Upper lobe of left lung (tissue), 6 donors: Measurements from ENCODE around the gene ME3. TPM values are rescaled to one million over a fixed set of nuclear protein-coding genes. Genes with fewer than 3 reads are reported as not detected.
A peak's percentile ranks its signal among the peaks of the same experiment; 100 is the strongest.

Experiments
- ATAC-seq, 2 donors: fragments of 200-7000 bp; cut with Tn5 transposase; one replicate each; pipeline ENCODE4 v1.9.1; 2022; ENCODE audit warnings: mild to moderate bottlenecking in 2 of 2, moderate library complexity in 2 of 2; ENCODE audit not compliant: low FRiP score in 2 of 2
- DNase-seq, 2 donors: peaks; one replicate each; pipeline ENCODE4 v3.0.0-alpha.2; 2019 to 2020
- H3K27ac ChIP-seq, 4 donors: fragments of 200-600 bp; sonication (generic); one replicate each; pipeline ENCODE4 v1.5.1; 2016 to 2019
- H3K27me3 ChIP-seq, 4 donors: fragments of 200-600 bp; sonication (generic); one replicate each; pipeline ENCODE4 v1.5.1; 2017 to 2019
- H3K36me3 ChIP-seq, 4 donors: fragments of 200-600 bp; sonication (generic); one replicate each; pipeline ENCODE4 v1.5.1; 2016 to 2019
- H3K4me1 ChIP-seq, 4 donors: fragments of 200-600 bp; sonication (generic); one replicate each; pipeline ENCODE4 v1.5.1; 2018 to 2019
- H3K4me3 ChIP-seq, 4 donors: fragments of 200-600 bp; sonication (generic); one replicate each; pipeline ENCODE4 v1.5.1; 2017 to 2019; ENCODE audit warnings: mild to moderate bottlenecking in 2 of 4, moderate library complexity in 1 of 4
- H3K9me3 ChIP-seq, 4 donors: fragments of 200-600 bp; sonication (generic); one replicate each; pipeline ENCODE4 v1.5.1; 2018 to 2019
- EP300 ChIP-seq, 4 donors: sonication (generic); formaldehyde crosslinking; IDR thresholded peaks; one replicate each; pipeline ENCODE4 v1.5.1; 2017; ENCODE audit warnings: antibody characterized with exemption in 4 of 4, control low read depth in 2 of 4
- POLR2A ChIP-seq, 4 donors: fragments of 450-650 bp; IDR thresholded peaks; one replicate each; pipeline ENCODE4 v1.5.1; 2016 to 2017; ENCODE audit warnings: antibody characterized with exemption in 4 of 4, mild to moderate bottlenecking in 2 of 4
- POLR2AphosphoS5 ChIP-seq, 2 donors: sonication (generic); formaldehyde crosslinking; IDR thresholded peaks; one replicate each; pipeline ENCODE4 v1.5.1; 2017; ENCODE audit warnings: antibody characterized with exemption in 2 of 2
- WGBS, 2 donors: methylation state at CpG; one replicate each; pipeline ENCODE4 v1.1.5; 2017 to 2018; 5-methylcytosine and 5-hydroxymethylcytosine counted together
- total RNA-seq, 6 donors: library from RNA; depleted of rRNA in 4 of 6; stranded (reverse); fragments of >200 nt in 4 of 6; gene quantifications; one replicate each; pipeline versions ENCODE4 v1.1.0 to v1.2.1, GENCODE V29; 2016 to 2021
- TF ChIP-seq, protein P1 (sequence below), 6 experiments: fragments of 450-650 bp in 4 of 6; fragments of 200-600 bp in 2 of 6; sonication (generic) in 2 of 6; IDR thresholded peaks; one replicate each; pipeline ENCODE4 v1.5.1; 2016 to 2019; ENCODE audit warnings: antibody characterized with exemption in 6 of 6
- donor health status: DM: no; HTN: no; CAD: no; lungs with moderate emphysema.
- donor health status: DM: no; HTN: yes; CAD: no; lungs with severe emphysema.

ME3 gene
- total RNA-seq, 6 donors from 2014 or later = 19.5 to 56.6 (median 34.7) TPM

DNA sequence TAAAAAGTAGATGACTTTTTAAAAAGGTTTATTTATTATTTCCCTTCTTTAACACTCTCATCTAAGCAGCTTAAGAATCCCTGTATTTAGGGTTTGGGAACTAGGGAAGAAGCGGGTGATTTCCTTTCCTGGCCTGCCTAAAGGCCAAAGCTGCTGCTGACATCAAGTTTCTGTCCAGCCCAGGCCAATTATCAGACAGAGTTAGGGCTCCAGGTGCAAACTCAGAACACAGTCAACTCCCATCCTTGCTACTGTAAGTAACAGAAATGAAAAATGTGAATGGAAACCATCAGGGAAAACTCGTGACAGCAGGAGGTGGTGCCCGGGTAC, 188.8 kb downstream of the ME3 start:
- H3K4me3 ChIP-seq = no peak overlapping the region
- H3K36me3 ChIP-seq = no peaks in the 10 kb centered on the region
- no peak for TF ChIP-seq EP300 (IDR thresholded peaks at IDR 0.05)
- TF ChIP-seq POLR2AphosphoS5 (IDR thresholded peaks at IDR 0.05) = no peak
- no peak for TF ChIP-seq POLR2A (IDR thresholded peaks at IDR 0.05)
- TF ChIP-seq, protein P1, sequence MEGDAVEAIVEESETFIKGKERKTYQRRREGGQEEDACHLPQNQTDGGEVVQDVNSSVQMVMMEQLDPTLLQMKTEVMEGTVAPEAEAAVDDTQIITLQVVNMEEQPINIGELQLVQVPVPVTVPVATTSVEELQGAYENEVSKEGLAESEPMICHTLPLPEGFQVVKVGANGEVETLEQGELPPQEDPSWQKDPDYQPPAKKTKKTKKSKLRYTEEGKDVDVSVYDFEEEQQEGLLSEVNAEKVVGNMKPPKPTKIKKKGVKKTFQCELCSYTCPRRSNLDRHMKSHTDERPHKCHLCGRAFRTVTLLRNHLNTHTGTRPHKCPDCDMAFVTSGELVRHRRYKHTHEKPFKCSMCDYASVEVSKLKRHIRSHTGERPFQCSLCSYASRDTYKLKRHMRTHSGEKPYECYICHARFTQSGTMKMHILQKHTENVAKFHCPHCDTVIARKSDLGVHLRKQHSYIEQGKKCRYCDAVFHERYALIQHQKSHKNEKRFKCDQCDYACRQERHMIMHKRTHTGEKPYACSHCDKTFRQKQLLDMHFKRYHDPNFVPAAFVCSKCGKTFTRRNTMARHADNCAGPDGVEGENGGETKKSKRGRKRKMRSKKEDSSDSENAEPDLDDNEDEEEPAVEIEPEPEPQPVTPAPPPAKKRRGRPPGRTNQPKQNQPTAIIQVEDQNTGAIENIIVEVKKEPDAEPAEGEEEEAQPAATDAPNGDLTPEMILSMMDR (IDR thresholded peaks at IDR 0.05) = no peak
- DNase-seq (no peak), ATAC-seq (peak in 1 of 2 donors; percentile 18)
- peaks cover 0 to 10% (median 0%) of the 10 kb centered on the region in 4 donors for H3K4me1 ChIP-seq
- H3K9me3 ChIP-seq = no peaks in the 10 kb centered on the region
- peak overlapping the region in 3 of 4 donors; percentile 9 to 59 (median 23) for H3K27ac ChIP-seq
- WGBS, 2 donors = 61 to 88% methylated on average over 3 of the region's 3 CpGs
- H3K27me3 ChIP-seq = no peaks in the 10 kb centered on the region

DNA sequence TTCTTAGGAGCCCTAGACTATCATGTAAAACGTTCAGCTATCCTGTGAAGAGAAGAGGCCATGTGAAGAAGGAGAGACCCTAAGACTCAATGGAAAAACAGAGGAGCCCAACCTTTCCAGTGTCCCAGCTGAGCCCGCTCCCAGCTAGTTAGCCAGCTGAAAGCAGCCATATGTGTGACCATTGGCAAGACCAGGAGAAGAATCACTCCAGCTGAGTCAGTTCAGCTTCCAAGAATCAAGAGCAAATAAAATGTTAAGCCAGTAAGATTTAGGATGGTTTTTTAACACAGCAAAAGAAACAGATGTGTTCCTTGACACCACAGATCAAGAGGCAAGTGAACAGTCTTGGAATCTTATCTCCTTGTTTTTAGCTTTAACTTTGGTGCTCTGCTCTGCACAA, 189.7 kb downstream of the ME3 start:
- no peak overlapping the region for H3K27ac ChIP-seq
- DNase-seq = no peak
- no peak for ATAC-seq

DNA sequence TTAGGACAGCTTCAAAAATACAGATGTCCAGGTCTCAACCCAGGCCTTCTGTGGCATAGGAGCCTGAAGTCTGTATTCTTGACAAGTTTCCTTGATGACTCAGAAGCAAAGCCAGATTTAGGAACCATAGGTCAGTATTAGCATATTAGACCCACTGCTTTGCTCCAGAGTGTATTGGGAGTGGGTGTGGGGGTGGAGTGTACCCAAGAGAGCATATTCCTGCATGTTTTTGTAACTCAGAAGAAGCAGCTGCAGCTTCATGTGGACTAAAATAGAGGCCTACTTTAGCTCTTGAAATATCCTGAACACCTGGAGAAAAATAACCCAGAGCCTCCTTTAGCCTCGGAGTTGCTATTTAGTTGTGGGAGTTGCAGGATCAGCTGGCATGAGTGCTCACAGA, 191.0 kb downstream of the ME3 start:
- 92 to 100% methylated on average over 1 of the region's 1 CpG for WGBS, 2 donors
- no peaks in the 10 kb centered on the region for H3K9me3 ChIP-seq
- H3K27ac ChIP-seq = no peak overlapping the region
- ATAC-seq (no peak), DNase-seq (no peak)
- no peaks in the 10 kb centered on the region for H3K27me3 ChIP-seq
- H3K36me3 ChIP-seq = no peaks in the 10 kb centered on the region
- peaks cover 0 to 13% (median 1%) of the 10 kb centered on the region in 4 donors for H3K4me1 ChIP-seq
- no peak for TF ChIP-seq POLR2A (IDR thresholded peaks at IDR 0.05)
- TF ChIP-seq, protein P1 (IDR thresholded peaks at IDR 0.05) = no peak
- no peak for TF ChIP-seq EP300 (IDR thresholded peaks at IDR 0.05)
- TF ChIP-seq POLR2AphosphoS5 (IDR thresholded peaks at IDR 0.05) = no peak
- H3K4me3 ChIP-seq = no peak overlapping the region

More for the DNA sequence above, 189.7 kb downstream of the ME3 start:
- no peak for TF ChIP-seq EP300 (IDR thresholded peaks at IDR 0.05)
- TF ChIP-seq, protein P1 (IDR thresholded peaks at IDR 0.05) = no peak
- no peak for TF ChIP-seq POLR2A (IDR thresholded peaks at IDR 0.05)
- no peak for TF ChIP-seq POLR2AphosphoS5 (IDR thresholded peaks at IDR 0.05)
- 64 to 91% methylated on average over 2 of the region's 2 CpGs for WGBS, 2 donors
- H3K4me3 ChIP-seq = no peak overlapping the region
- H3K9me3 ChIP-seq = no peaks in the 10 kb centered on the region
- H3K36me3 ChIP-seq = no peaks in the 10 kb centered on the region
- no peaks in the 10 kb centered on the region for H3K27me3 ChIP-seq
- peaks cover 0 to 12% (median 0%) of the 10 kb centered on the region in 4 donors for H3K4me1 ChIP-seq

DNA sequence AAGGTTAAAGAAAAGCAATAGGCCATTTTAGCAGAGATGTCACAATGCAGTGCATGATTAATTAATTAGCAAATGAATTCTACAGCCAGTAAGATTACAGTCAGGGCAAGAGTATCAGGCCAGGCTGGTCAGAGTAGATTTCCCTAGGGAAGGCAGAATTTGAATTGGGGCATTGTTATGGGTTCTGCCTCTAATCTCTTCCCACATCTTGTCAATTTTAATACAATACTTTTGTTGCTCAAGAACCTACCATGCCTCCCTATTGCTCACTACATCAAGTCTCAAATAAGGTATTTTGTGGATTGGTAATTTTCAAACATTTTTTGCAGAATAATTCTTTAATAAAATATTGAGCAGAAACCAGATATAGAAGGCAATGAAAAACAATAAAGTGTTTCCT, 194.1 kb downstream of the ME3 start:
- H3K27me3 ChIP-seq = no peaks in the 10 kb centered on the region
- no peaks in the 10 kb centered on the region for H3K9me3 ChIP-seq
- H3K4me1 ChIP-seq = peaks cover 0 to 3% (median 1%) of the 10 kb centered on the region in 4 donors
- H3K4me3 ChIP-seq = no peak overlapping the region
- TF ChIP-seq, protein P1 (IDR thresholded peaks at IDR 0.05) = no peak
- ATAC-seq = no peak
- DNase-seq = no peak
- H3K36me3 ChIP-seq = no peaks in the 10 kb centered on the region
- H3K27ac ChIP-seq = no peak overlapping the region

DNA sequence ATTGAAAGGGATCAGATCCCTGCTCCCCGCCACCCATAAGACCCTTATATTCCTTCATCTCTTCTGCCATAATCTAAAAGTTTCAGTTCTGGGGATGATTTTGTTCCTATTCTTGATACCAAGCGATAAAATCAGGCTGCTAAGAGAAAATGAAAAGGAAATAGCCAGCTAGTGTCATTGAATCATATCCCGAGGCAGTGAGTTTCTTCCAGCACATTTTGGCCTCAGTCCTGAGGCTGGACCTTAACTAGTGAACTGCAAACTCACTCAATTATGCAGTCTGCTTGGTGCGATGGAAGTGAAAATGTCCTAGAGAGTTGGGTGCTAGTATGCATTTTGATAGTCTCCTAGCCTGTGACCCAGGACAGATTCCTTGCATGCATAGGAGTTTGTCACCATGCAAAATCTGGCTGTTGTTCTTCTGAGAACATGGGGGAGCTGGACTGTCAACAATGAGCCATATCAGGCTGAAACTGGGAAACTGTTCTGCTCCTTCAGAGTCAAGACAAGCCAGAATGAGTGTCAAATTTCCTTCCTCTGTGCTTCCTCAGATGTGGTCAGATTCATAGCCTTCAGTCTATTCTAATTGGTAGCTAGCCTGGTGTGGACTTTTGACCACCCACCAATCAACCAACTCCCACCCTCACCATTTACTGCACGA, 194.8 kb downstream of the ME3 start:
- TF ChIP-seq, protein P1 (IDR thresholded peaks at IDR 0.05) = no peak
- no peak for TF ChIP-seq POLR2AphosphoS5 (IDR thresholded peaks at IDR 0.05)
- TF ChIP-seq EP300 (IDR thresholded peaks at IDR 0.05) = no peak
- Histone ChIP-seq H3K4me3 (no peak overlapping the region), H3K9me3 (no peaks in the 10 kb centered on the region), H3K4me1 (peaks cover 0 to 3% (median 1%) of the 10 kb centered on the region in 4 donors), H3K36me3 (no peaks in the 10 kb centered on the region), H3K27ac (peak overlapping the region in 1 of 4 donors; percentile 11), H3K27me3 (no peaks in the 10 kb centered on the region)
- DNase-seq (no peak), ATAC-seq (peak in 1 of 2 donors; percentile 15)
- WGBS, 2 donors = 73 to 91% methylated on average over 5 of the region's 5 CpGs
